Measurements from ENCODE around the gene PAX8.
A peak's percentile ranks its signal among the peaks of the same experiment; 100 is the strongest.

PAX8 gene

GRCh38 chr2:113276216-113276760 lies 2.4 kb downstream of the PAX8 start:
- Histone ChIP-seq H2BK120ac (ENCODE audit: low read depth, low read length) (no peak overlapping the region), H2BK5ac (ENCODE audit: low read length) (no peak overlapping the region), H4K5ac (ENCODE audit: low read length) (no peak overlapping the region), H3K4me3 (ENCODE audit: low read length) (no peak overlapping the region), H3K27ac (ENCODE audit: low read depth, low read length) (no peak overlapping the region), H3K4ac (ENCODE audit: low read depth, low read length) (no peak overlapping the region), H2AK5ac (ENCODE audit: low read length) (no peak overlapping the region), H3K23ac (ENCODE audit: low read length) (no peak overlapping the region), H3K79me1 (ENCODE audit: low read length) (no peaks in the 10 kb centered on the region), H3K18ac (ENCODE audit: low read length) (no peak overlapping the region), H3K27me3 (ENCODE audit: insufficient read depth, low read length, poor library complexity) (peaks cover 65% of the 10 kb centered on the region), H3K56ac (ENCODE audit: low read length) (no peak overlapping the region), H2BK15ac (replicated peaks; ENCODE audit: low read depth) (no peak overlapping the region), H3K79me2 (ENCODE audit: control insufficient read depth, insufficient read depth, low read length) (no peaks in the 10 kb centered on the region), H3K4me1 (ENCODE audit: control insufficient read depth, low read depth, low read length) (peaks cover 4% of the 10 kb centered on the region), H4K8ac (ENCODE audit: low read depth, low read length) (no peak overlapping the region), H3K36me3 (ENCODE audit: control insufficient read depth, insufficient read depth, low read length) (no peaks in the 10 kb centered on the region), H3K9ac (ENCODE audit: low read length) (no peak overlapping the region), H3K4me2 (ENCODE audit: low read length) (no peak overlapping the region)
- no CpG with 5 or more reads among the region's 18 CpGs for WGBS (ENCODE audit: extremely low coverage, insufficient coverage, low lambda C conversion rate)
- no peak for DNase-seq

GRCh38 chr2:113275556-113276215 lies 3.0 kb downstream of the PAX8 start:
- no peak overlapping the region for H2BK15ac ChIP-seq (replicated peaks; ENCODE audit: low read depth)
- H3K4me1 ChIP-seq (ENCODE audit: control insufficient read depth, low read depth, low read length): peaks cover 4% of the 10 kb centered on the region
- no peak overlapping the region for H3K4me2 ChIP-seq (ENCODE audit: low read length)
- DNase-seq: no peak
- no peak overlapping the region for H4K5ac ChIP-seq (ENCODE audit: low read length)
- H3K27me3 ChIP-seq (ENCODE audit: insufficient read depth, low read length, poor library complexity): peaks cover 65% of the 10 kb centered on the region
- no peaks in the 10 kb centered on the region for H3K36me3 ChIP-seq (ENCODE audit: control insufficient read depth, insufficient read depth, low read length)
- no peaks in the 10 kb centered on the region for H3K79me1 ChIP-seq (ENCODE audit: low read length)
- H2BK120ac ChIP-seq (ENCODE audit: low read depth, low read length): no peak overlapping the region
- H4K8ac ChIP-seq (ENCODE audit: low read depth, low read length): no peak overlapping the region
- no peak overlapping the region for H2BK5ac ChIP-seq (ENCODE audit: low read length)
- no peak overlapping the region for H2AK5ac ChIP-seq (ENCODE audit: low read length)
- no CpG with 5 or more reads among the region's 38 CpGs for WGBS (ENCODE audit: extremely low coverage, insufficient coverage, low lambda C conversion rate)
- no peak overlapping the region for H3K4ac ChIP-seq (ENCODE audit: low read depth, low read length)
- no peak overlapping the region for H3K9ac ChIP-seq (ENCODE audit: low read length)
- no peaks in the 10 kb centered on the region for H3K79me2 ChIP-seq (ENCODE audit: control insufficient read depth, insufficient read depth, low read length)
- H3K27ac ChIP-seq (ENCODE audit: low read depth, low read length): no peak overlapping the region
- no peak overlapping the region for H3K4me3 ChIP-seq (ENCODE audit: low read length)
- H3K56ac ChIP-seq (ENCODE audit: low read length): no peak overlapping the region
- H3K18ac ChIP-seq (ENCODE audit: low read length): no peak overlapping the region
- H3K23ac ChIP-seq (ENCODE audit: low read length): no peak overlapping the region

GRCh38 chr2:113274432-113274831 lies 4.3 kb downstream of the PAX8 start:
- Histone ChIP-seq H2BK15ac (replicated peaks; ENCODE audit: low read depth) (no peak overlapping the region), H4K5ac (ENCODE audit: low read length) (no peak overlapping the region), H3K56ac (ENCODE audit: low read length) (no peak overlapping the region), H3K4me3 (ENCODE audit: low read length) (no peak overlapping the region), H3K79me2 (ENCODE audit: control insufficient read depth, insufficient read depth, low read length) (no peaks in the 10 kb centered on the region), H3K9ac (ENCODE audit: low read length) (no peak overlapping the region), H3K27me3 (ENCODE audit: insufficient read depth, low read length, poor library complexity) (peaks cover 59% of the 10 kb centered on the region), H3K27ac (ENCODE audit: low read depth, low read length) (no peak overlapping the region), H4K8ac (ENCODE audit: low read depth, low read length) (no peak overlapping the region), H3K79me1 (ENCODE audit: low read length) (no peaks in the 10 kb centered on the region), H2BK120ac (ENCODE audit: low read depth, low read length) (no peak overlapping the region), H3K4me2 (ENCODE audit: low read length) (no peak overlapping the region), H2BK5ac (ENCODE audit: low read length) (no peak overlapping the region), H3K18ac (ENCODE audit: low read length) (no peak overlapping the region), H3K36me3 (ENCODE audit: control insufficient read depth, insufficient read depth, low read length) (no peaks in the 10 kb centered on the region), H3K4me1 (ENCODE audit: control insufficient read depth, low read depth, low read length) (peaks cover 4% of the 10 kb centered on the region), H2AK5ac (ENCODE audit: low read length) (no peak overlapping the region), H3K23ac (ENCODE audit: low read length) (no peak overlapping the region), H3K4ac (ENCODE audit: low read depth, low read length) (no peak overlapping the region)
- DNase-seq: no peak

GRCh38 chr2:113273981-113274380 lies 4.7 kb downstream of the PAX8 start:
- DNase-seq: no peak
- Histone ChIP-seq H3K4me3 (ENCODE audit: low read length) (no peak overlapping the region), H3K9ac (ENCODE audit: low read length) (no peak overlapping the region), H2AK5ac (ENCODE audit: low read length) (no peak overlapping the region), H2BK5ac (ENCODE audit: low read length) (no peak overlapping the region), H3K79me1 (ENCODE audit: low read length) (no peaks in the 10 kb centered on the region), H3K23ac (ENCODE audit: low read length) (no peak overlapping the region), H3K4me2 (ENCODE audit: low read length) (no peak overlapping the region), H3K79me2 (ENCODE audit: control insufficient read depth, insufficient read depth, low read length) (no peaks in the 10 kb centered on the region), H3K18ac (ENCODE audit: low read length) (no peak overlapping the region), H4K5ac (ENCODE audit: low read length) (no peak overlapping the region), H2BK120ac (ENCODE audit: low read depth, low read length) (no peak overlapping the region), H3K4ac (ENCODE audit: low read depth, low read length) (no peak overlapping the region), H2BK15ac (replicated peaks; ENCODE audit: low read depth) (no peak overlapping the region), H3K27me3 (ENCODE audit: insufficient read depth, low read length, poor library complexity) (peaks cover 55% of the 10 kb centered on the region), H3K27ac (ENCODE audit: low read depth, low read length) (no peak overlapping the region), H3K36me3 (ENCODE audit: control insufficient read depth, insufficient read depth, low read length) (no peaks in the 10 kb centered on the region), H4K8ac (ENCODE audit: low read depth, low read length) (no peak overlapping the region), H3K4me1 (ENCODE audit: control insufficient read depth, low read depth, low read length) (peaks cover 4% of the 10 kb centered on the region), H3K56ac (ENCODE audit: low read length) (no peak overlapping the region)
- no CpG with 5 or more reads among the region's 9 CpGs for WGBS (ENCODE audit: extremely low coverage, insufficient coverage, low lambda C conversion rate)

- Histone ChIP-seq H4K8ac (ENCODE audit: low read depth, low read length) (no peak overlapping the region), H3K79me2 (ENCODE audit: control insufficient read depth, insufficient read depth, low read length) (no peaks in the 10 kb centered on the region), H3K36me3 (ENCODE audit: control insufficient read depth, insufficient read depth, low read length) (no peaks in the 10 kb centered on the region), H3K4ac (ENCODE audit: low read depth, low read length) (no peak overlapping the region), H2BK15ac (replicated peaks; ENCODE audit: low read depth) (no peak overlapping the region), H3K79me1 (ENCODE audit: low read length) (no peaks in the 10 kb centered on the region), H2BK5ac (ENCODE audit: low read length) (no peak overlapping the region), H2BK120ac (ENCODE audit: low read depth, low read length) (no peak overlapping the region), H3K27ac (ENCODE audit: low read depth, low read length) (no peak overlapping the region), H3K9ac (ENCODE audit: low read length) (no peak overlapping the region), H3K56ac (ENCODE audit: low read length) (no peak overlapping the region), H3K4me3 (ENCODE audit: low read length) (no peak overlapping the region), H2AK5ac (ENCODE audit: low read length) (no peak overlapping the region), H3K27me3 (ENCODE audit: insufficient read depth, low read length, poor library complexity) (peaks cover 47% of the 10 kb centered on the region), H4K5ac (ENCODE audit: low read length) (no peak overlapping the region), H3K4me1 (ENCODE audit: control insufficient read depth, low read depth, low read length) (peaks cover 4% of the 10 kb centered on the region), H3K4me2 (ENCODE audit: low read length) (no peak overlapping the region), H3K23ac (ENCODE audit: low read length) (no peak overlapping the region), H3K18ac (ENCODE audit: low read length) (no peak overlapping the region)
- peak; percentile 80 for DNase-seq
- no CpG with 5 or more reads among the region's 8 CpGs for WGBS (ENCODE audit: extremely low coverage, insufficient coverage, low lambda C conversion rate)
These were observed 5.6 kb downstream of the PAX8 start for GRCh38 chr2:113273027-113273551.

- Histone ChIP-seq H4K8ac (ENCODE audit: low read depth, low read length) (no peak overlapping the region), H4K5ac (ENCODE audit: low read length) (no peak overlapping the region), H2AK5ac (ENCODE audit: low read length) (no peak overlapping the region), H2BK120ac (ENCODE audit: low read depth, low read length) (no peak overlapping the region), H3K79me1 (ENCODE audit: low read length) (no peaks in the 10 kb centered on the region), H3K27me3 (ENCODE audit: insufficient read depth, low read length, poor library complexity) (peaks cover 40% of the 10 kb centered on the region), H3K36me3 (ENCODE audit: control insufficient read depth, insufficient read depth, low read length) (no peaks in the 10 kb centered on the region), H3K23ac (ENCODE audit: low read length) (no peak overlapping the region), H3K9ac (ENCODE audit: low read length) (no peak overlapping the region), H3K18ac (ENCODE audit: low read length) (no peak overlapping the region), H3K56ac (ENCODE audit: low read length) (no peak overlapping the region), H3K4me2 (ENCODE audit: low read length) (no peak overlapping the region), H3K4me3 (ENCODE audit: low read length) (no peak overlapping the region), H3K79me2 (ENCODE audit: control insufficient read depth, insufficient read depth, low read length) (no peaks in the 10 kb centered on the region), H2BK15ac (replicated peaks; ENCODE audit: low read depth) (no peak overlapping the region), H3K4ac (ENCODE audit: low read depth, low read length) (no peak overlapping the region), H2BK5ac (ENCODE audit: low read length) (no peak overlapping the region), H3K27ac (ENCODE audit: low read depth, low read length) (no peak overlapping the region), H3K4me1 (ENCODE audit: control insufficient read depth, low read depth, low read length) (peaks cover 4% of the 10 kb centered on the region)
- no CpG with 5 or more reads among the region's 5 CpGs for WGBS (ENCODE audit: extremely low coverage, insufficient coverage, low lambda C conversion rate)
- DNase-seq: no peak
These were observed 6.2 kb downstream of the PAX8 start for GRCh38 chr2:113272477-113272876.

Measured in mesendoderm (in vitro differentiated cells).